Sigmoid colon (tissue), 7 donors: ENCODE results near the gene PADI2. TPM values are rescaled to one million over a fixed set of nuclear protein-coding genes. Genes with fewer than 3 reads are reported as not detected.

ENCODE experiments used
- DNase-seq: peaks from one replicate; pipeline ENCODE4 v3.0.0-alpha.2; 2019
- H3K27ac ChIP-seq, 4 donors: fragments of 200-600 bp; sonication (generic); one replicate each; pipeline ENCODE4 v1.5.1; 2016 to 2019; ENCODE audit warnings: mild to moderate bottlenecking in 1 of 4
- H3K27me3 ChIP-seq, 3 donors: fragments of 200-600 bp; sonication (generic); one replicate each; pipeline ENCODE4 v1.5.1; 2019; ENCODE audit warnings: mild to moderate bottlenecking in 1 of 3
- H3K36me3 ChIP-seq, 4 donors: fragments of 200-600 bp; sonication (generic); one replicate each; pipeline ENCODE4 v1.5.1; 2016 to 2019
- H3K4me1 ChIP-seq, 4 donors: fragments of 200-600 bp; sonication (generic); one replicate each; pipeline ENCODE4 v1.5.1; 2017 to 2019
- H3K4me3 ChIP-seq, 4 donors: fragments of 200-600 bp; sonication (generic); one replicate each; pipeline ENCODE4 v1.5.1; 2017 to 2019; ENCODE audit warnings: mild to moderate bottlenecking in 2 of 4, moderate library complexity in 1 of 4
- H3K9me3 ChIP-seq, 4 donors: fragments of 200-600 bp in 3 of 4; sonication (generic) in 3 of 4; one replicate each; pipeline versions ENCODE4 v1.5.1 to v1.6.1; 2013 to 2019
- CTCF ChIP-seq, 4 experiments: fragments of 450-650 bp in 3 of 4; fragments of 200-600 bp in 1 of 4; IDR thresholded peaks; one replicate each; pipeline ENCODE4 v1.5.1; 2016 to 2019; ENCODE audit warnings: antibody characterized with exemption in 4 of 4, mild to moderate bottlenecking in 3 of 4, moderate library complexity in 2 of 4
- EP300 ChIP-seq, 4 donors: sonication (generic); formaldehyde crosslinking; IDR thresholded peaks; one replicate each; pipeline ENCODE4 v1.6.1; 2017; ENCODE audit warnings: antibody characterized with exemption in 4 of 4
- POLR2A ChIP-seq, 2 donors: fragments of 450-650 bp; IDR thresholded peaks; one replicate each; pipeline ENCODE4 v1.6.1; 2016; ENCODE audit warnings: antibody characterized with exemption in 2 of 2, mild to moderate bottlenecking in 2 of 2, moderate library complexity in 2 of 2
- POLR2AphosphoS5 ChIP-seq, 4 donors: sonication (generic); formaldehyde crosslinking; IDR thresholded peaks; one replicate each; pipeline ENCODE4 v1.6.1; 2017; ENCODE audit warnings: antibody characterized with exemption in 4 of 4
- WGBS, 2 donors: extraction: QIAGEN DNeasy Blood & Tissue Kit; methylation state at CpG; one replicate each; pipeline ENCODE4 v1.1.7; 2013; 5-methylcytosine and 5-hydroxymethylcytosine counted together
- intact Hi-C: fragments of 100-400 bp; cut with DNase I; formaldehyde crosslinking; loops from one replicate; pipeline ENCODE4 v1.15.1; 2023
- polyA plus RNA-seq, 3 donors: library from polyadenylated mRNA; stranded (reverse); fragments of 200-250 nt; gene quantifications; one replicate each; pipeline ENCODE4 v1.2.3, GENCODE V29; 2013
- total RNA-seq, 4 donors: library from RNA; depleted of rRNA; stranded (reverse); fragments of >200 nt; gene quantifications; one replicate each; pipeline ENCODE4 v1.1.0, GENCODE V29; 2016
- donor health status: healthy with polysubstance abuse.
- donor health status: Bipolar disorder and iron deficiency.
- donor health status: healthy.

The PADI2 gene
- total and polyA plus RNA-seq, 7 donors = 0.27 to 169 (median 1.1) TPM

- Histone ChIP-seq H3K9me3 (no peaks in the 10 kb centered on the region), H3K36me3 (peaks cover 12 to 86% (median 49%) of the 10 kb centered on the region in 4 donors), H3K4me1 (peaks cover 0 to 11% (median 0%) of the 10 kb centered on the region in 4 donors), H3K27me3 (no peaks in the 10 kb centered on the region), H3K4me3 (no peak overlapping the region), H3K27ac (no peak overlapping the region)
- no peak for TF ChIP-seq POLR2AphosphoS5 (IDR thresholded peaks at IDR 0.05)
- TF ChIP-seq POLR2A (IDR thresholded peaks at IDR 0.05) = no peak
- no peak for TF ChIP-seq EP300 (IDR thresholded peaks at IDR 0.05)
- no peak for TF ChIP-seq CTCF (IDR thresholded peaks at IDR 0.05)
- intact Hi-C loops = no loop called here
- WGBS, 2 donors = 88 to 90% methylated on average over 4 of the region's 4 CpGs
- DNase-seq = no peak
Measured at GRCh38 chr1:17030206-17030605, 89.0 kb downstream of the PADI2 start.

- WGBS, 2 donors = 83 to 87% methylated on average over 5 of the region's 5 CpGs
- Histone ChIP-seq H3K4me3 (no peak overlapping the region), H3K9me3 (no peaks in the 10 kb centered on the region), H3K4me1 (peaks cover 0 to 11% (median 0%) of the 10 kb centered on the region in 4 donors), H3K36me3 (peaks cover 14 to 95% (median 59%) of the 10 kb centered on the region in 4 donors), H3K27ac (no peak overlapping the region), H3K27me3 (no peaks in the 10 kb centered on the region)
- no peak for TF ChIP-seq POLR2A (IDR thresholded peaks at IDR 0.05)
- no peak for TF ChIP-seq EP300 (IDR thresholded peaks at IDR 0.05)
- TF ChIP-seq POLR2AphosphoS5 (IDR thresholded peaks at IDR 0.05) = no peak
- peak; percentile 40 for DNase-seq
- intact Hi-C loops = no loop called here
Measured at GRCh38 chr1:17028662-17029188, 90.5 kb downstream of the PADI2 start.

GRCh38 chr1:17027900-17028299 is 91.4 kb downstream of the PADI2 start:
- no peak overlapping the region for H3K27ac ChIP-seq
- intact Hi-C loops = no loop called here
- DNase-seq = peak; percentile 30
- no peaks in the 10 kb centered on the region for H3K27me3 ChIP-seq
- 65 to 83% methylated on average over 2 of the region's 2 CpGs for WGBS, 2 donors
- H3K4me3 ChIP-seq = no peak overlapping the region
- H3K9me3 ChIP-seq = no peaks in the 10 kb centered on the region
- peaks cover 21 to 95% (median 65%) of the 10 kb centered on the region in 4 donors for H3K36me3 ChIP-seq
- TF ChIP-seq POLR2A (IDR thresholded peaks at IDR 0.05) = no peak
- TF ChIP-seq EP300 (IDR thresholded peaks at IDR 0.05) = no peak
- no peak for TF ChIP-seq CTCF (IDR thresholded peaks at IDR 0.05)
- TF ChIP-seq POLR2AphosphoS5 (IDR thresholded peaks at IDR 0.05) = no peak
- peaks cover 0 to 11% (median 0%) of the 10 kb centered on the region in 4 donors for H3K4me1 ChIP-seq

GRCh38 chr1:17027403-17027802 is 91.8 kb downstream of the PADI2 start:
- peak; percentile 40 for DNase-seq
- H3K27me3 ChIP-seq = no peaks in the 10 kb centered on the region
- no peak overlapping the region for H3K4me3 ChIP-seq
- H3K36me3 ChIP-seq = peaks cover 25 to 95% (median 65%) of the 10 kb centered on the region in 4 donors
- H3K4me1 ChIP-seq = peaks cover 0 to 15% (median 0%) of the 10 kb centered on the region in 4 donors
- H3K9me3 ChIP-seq = no peaks in the 10 kb centered on the region
- intact Hi-C loops = no loop called here
- no peak overlapping the region for H3K27ac ChIP-seq
- 72 to 88% methylated on average over 5 of the region's 5 CpGs for WGBS, 2 donors
- TF ChIP-seq POLR2A (IDR thresholded peaks at IDR 0.05) (no peak), EP300 (IDR thresholded peaks at IDR 0.05) (no peak), CTCF (IDR thresholded peaks at IDR 0.05) (no peak), POLR2AphosphoS5 (IDR thresholded peaks at IDR 0.05) (no peak)

GRCh38 chr1:17024721-17025120 is 94.5 kb downstream of the PADI2 start:
- 87 to 90% methylated on average over 1 of the region's 1 CpG for WGBS, 2 donors
- TF ChIP-seq EP300 (IDR thresholded peaks at IDR 0.05) (no peak), POLR2AphosphoS5 (IDR thresholded peaks at IDR 0.05) (no peak), CTCF (IDR thresholded peaks at IDR 0.05) (no peak), POLR2A (IDR thresholded peaks at IDR 0.05) (no peak)
- Histone ChIP-seq H3K27me3 (no peaks in the 10 kb centered on the region), H3K27ac (no peak overlapping the region), H3K4me3 (no peak overlapping the region), H3K9me3 (no peaks in the 10 kb centered on the region), H3K4me1 (peaks cover 0 to 34% (median 14%) of the 10 kb centered on the region in 4 donors), H3K36me3 (peaks cover 35 to 97% (median 77%) of the 10 kb centered on the region in 4 donors)
- DNase-seq = no peak
- intact Hi-C loops = no loop called here
